K562 (cell line): Measurements from ENCODE around the gene PARD3B. TPM values are rescaled to one million over a fixed set of nuclear protein-coding genes. Genes with fewer than 3 reads are reported as not detected.

Experiments used
- ATAC-seq: fragments of 200-7000 bp; cut with Tn5 transposase; 3 replicates; pipeline ENCODE4 v1.9.1; 2020; ENCODE audit warnings: moderate library complexity
- BruUV-seq: library from RNA; stranded (reverse); fragments of 400-500 nt; replicated peaks from 2 replicates; lab custom pipeline; 2021; lab: Mats Ljungman, UMichigan
- CTCF ChIA-PET: fragments of 300-600 bp; formaldehyde crosslinking; extraction: SDS; loops from one replicate; lab custom pipeline; 2021; ENCODE audit warnings: low intra/inter-chr PET ratio; lab: Yijun Ruan, JAX
- POLR2A ChIA-PET: fragments of 300-600, 350-650 bp; sonication (Branson Sonifier 250); formaldehyde crosslinking; extraction: SDS; loops from one replicate; lab custom pipeline; 2021; ENCODE audit warnings: antibody characterized with exemption, inconsistent platforms; lab: Yijun Ruan, JAX
- DNase-seq, 4 experiments: peaks; one replicate each; pipeline versions ENCODE4 v3.0.0 to v3.0.0-alpha.2; 2011 to 2018; ENCODE audit warnings: low spot score in 3 of 4, mixed read lengths in 3 of 4; ENCODE audit errors: extremely low read depth in 1 of 4
- FAIRE-seq: peaks from 2 replicates; lab custom pipeline; 2011; peaks lifted over from hg19 to GRCh38; lab: Jason Lieb, UNC
- H2AFZ ChIP-seq: 2 replicates; pipeline ENCODE4 v1.6.0; 2011; ENCODE audit warnings: low read depth, low read length, control low read depth, inconsistent platforms
- H3K27ac ChIP-seq: fragments of 200-600 bp; 3 replicates; pipeline ENCODE4 v1.8.0; 2011; ENCODE audit warnings: low read depth, mild to moderate bottlenecking, control low read depth, inconsistent platforms, low read length, moderate library complexity, mixed read lengths; ENCODE audit errors: extremely low read depth
- H3K27me3 ChIP-seq, 2 experiments: fragments of 300-600 bp in 1 of 2; 2 replicates in 1 of 2; 3 replicates in 1 of 2; pipeline versions ENCODE4 v1.6.0 to v1.8.0; 2011; ENCODE audit warnings: inconsistent platforms in 2 of 2, low read length in 2 of 2, mild to moderate bottlenecking in 1 of 2, mixed read lengths in 1 of 2, moderate library complexity in 1 of 2; ENCODE audit not compliant: control insufficient read depth in 2 of 2, insufficient read depth in 2 of 2
- H3K36me3 ChIP-seq: fragments of 300-600 bp; 3 replicates; pipeline ENCODE4 v1.8.0; 2011; ENCODE audit warnings: mild to moderate bottlenecking, low read length, inconsistent platforms; ENCODE audit not compliant: control insufficient read depth, insufficient read depth
- H3K4me1 ChIP-seq, 2 experiments: fragments of 200-600 bp in 1 of 2; replicated peaks in 1 of 2; 2 replicates in 1 of 2; 3 replicates in 1 of 2; pipeline versions ENCODE4 v1.5.1 to v1.8.0; 2011; ENCODE audit warnings: inconsistent platforms in 2 of 2, low read length in 2 of 2, mild to moderate bottlenecking in 1 of 2, mixed read lengths in 1 of 2, moderate library complexity in 1 of 2; ENCODE audit not compliant: control insufficient read depth in 2 of 2, insufficient read depth in 2 of 2
- H3K4me2 ChIP-seq: 2 replicates; pipeline ENCODE4 v1.6.1; 2011; ENCODE audit warnings: low read length, control low read depth, inconsistent platforms, mixed read lengths; ENCODE audit not compliant: insufficient read depth
- H3K4me3 ChIP-seq: fragments of 200-600 bp; sonication (generic), shearing (Covaris generic); 2 replicates; pipeline ENCODE4 v1.5.1; 2016; ENCODE audit warnings: control low read depth, inconsistent platforms
- H3K79me2 ChIP-seq: fragments of 200-600 bp; 3 replicates; pipeline ENCODE4 v1.8.0; 2011; ENCODE audit warnings: low read length, inconsistent platforms; ENCODE audit not compliant: control insufficient read depth, insufficient read depth
- H3K9ac ChIP-seq, 2 experiments: 2 replicates each; pipeline versions ENCODE4 v1.6.0 to v1.6.1; 2011; ENCODE audit warnings: low read depth in 2 of 2, low read length in 2 of 2, control low read depth in 1 of 2, inconsistent platforms in 1 of 2, mild to moderate bottlenecking in 1 of 2, mixed read lengths in 1 of 2; ENCODE audit not compliant: insufficient read depth in 1 of 2
- H3K9me1 ChIP-seq: one replicate; pipeline ENCODE4 v1.6.0; 2011; ENCODE audit warnings: inconsistent platforms, mild to moderate bottlenecking, low read length, moderate library complexity; ENCODE audit not compliant: control insufficient read depth, insufficient read depth
- H3K9me3 ChIP-seq: replicated peaks from 2 replicates; pipeline ENCODE4 v1.5.1; 2011; ENCODE audit warnings: low read depth, low read length, inconsistent platforms; ENCODE audit not compliant: control insufficient read depth, insufficient read depth
- H4K20me1 ChIP-seq: replicated peaks from 2 replicates; pipeline ENCODE4 v1.6.1; 2011; ENCODE audit warnings: low read length, inconsistent platforms, mixed read lengths; ENCODE audit not compliant: control insufficient read depth, insufficient read depth
- BACH1 ChIP-seq: fragments of 200-800 bp; sonication (Bioruptor generic); IDR thresholded peaks from 2 replicates; pipeline ENCODE4 v1.6.1; 2016; ENCODE audit warnings: missing genetic modification characterization, missing compliant biosample characterization
- CSDE1 ChIP-seq, 2 experiments: fragments of 450-650 bp; IDR thresholded peaks; 2 replicates each; pipeline ENCODE4 v1.6.1; 2016; ENCODE audit warnings: mild to moderate bottlenecking in 1 of 2
- FOXJ2 ChIP-seq: fragments of 200-800 bp; sonication (Bioruptor generic); IDR thresholded peaks from 2 replicates; pipeline ENCODE4 v1.6.1; 2016; ENCODE audit warnings: missing genetic modification characterization, missing compliant biosample characterization
- KLF10 ChIP-seq: fragments of 250-450 bp; sonication (Bioruptor Pico); IDR thresholded peaks from 2 replicates; pipeline ENCODE4 v1.6.1; 2021; ENCODE audit warnings: matching md5 sums
- LEF1 ChIP-seq: fragments of 450-650 bp; IDR thresholded peaks from 2 replicates; pipeline ENCODE4 v1.6.1; 2016; ENCODE audit warnings: mild to moderate bottlenecking
- NFRKB ChIP-seq: fragments of 450-650 bp; IDR thresholded peaks from 2 replicates; pipeline ENCODE4 v1.6.1; 2016; ENCODE audit warnings: low read depth
- STAG1 ChIP-seq: sonication (generic); formaldehyde crosslinking; IDR thresholded peaks from 2 replicates; pipeline ENCODE4 v1.5.0; 2020; ENCODE audit warnings: missing genetic modification reagents, borderline replicate concordance
- TAL1 ChIP-seq: fragments of 450-650 bp; IDR thresholded peaks from 2 replicates; pipeline ENCODE4 v1.6.1; 2016; ENCODE audit warnings: mild to moderate bottlenecking
- THRAP3 ChIP-seq: fragments of 450-650 bp; IDR thresholded peaks from 2 replicates; pipeline ENCODE4 v1.6.1; 2016; ENCODE audit warnings: mild to moderate bottlenecking, inconsistent platforms, borderline replicate concordance
- TOE1 ChIP-seq, 2 experiments: fragments of 450-650 bp in 1 of 2; sonication (generic) in 1 of 2; formaldehyde crosslinking in 1 of 2; IDR thresholded peaks; 2 replicates each; pipeline versions ENCODE4 v1.7.1 to v1.8.0; 2016 to 2022; ENCODE audit warnings: borderline replicate concordance in 2 of 2, mild to moderate bottlenecking in 2 of 2, antibody characterized with exemption in 1 of 2, inconsistent platforms in 1 of 2, low read depth in 1 of 2, missing genetic modification reagents in 1 of 2, moderate library complexity in 1 of 2
- ZHX1 ChIP-seq: fragments of 150-350 bp; conservative IDR thresholded peaks from 2 replicates; pipeline ENCODE4 v1.6.1; 2014; ENCODE audit warnings: low read length
- ZNF143 ChIP-seq: sonication (generic); formaldehyde crosslinking; IDR thresholded peaks from 2 replicates; pipeline ENCODE4 v1.9.0; 2022; ENCODE audit warnings: mild to moderate bottlenecking, missing genetic modification reagents
- ZNF146 ChIP-seq: IDR thresholded peaks from one replicate; pipeline ENCODE4 v1.6.1; 2018; ENCODE audit warnings: missing compliant biosample characterization; ENCODE audit not compliant: unreplicated experiment
- ZNF232 ChIP-seq: sonication (generic); formaldehyde crosslinking; IDR thresholded peaks from 2 replicates; pipeline ENCODE4 v1.8.0; 2022; ENCODE audit warnings: mild to moderate bottlenecking, missing genetic modification reagents
- ZNF398 ChIP-seq: fragments of 250-450 bp; sonication (Bioruptor Pico); IDR thresholded peaks from 2 replicates; pipeline ENCODE4 v1.8.0; 2021; ENCODE audit warnings: moderate library complexity, mild to moderate bottlenecking, inconsistent platforms
- ZNF41 ChIP-seq: fragments of 250-450 bp; sonication (Bioruptor Pico); conservative IDR thresholded peaks from 2 replicates; pipeline ENCODE4 v1.4.0; 2020; ENCODE audit warnings: mild to moderate bottlenecking
- ZNF512 ChIP-seq: IDR thresholded peaks from 2 replicates; pipeline ENCODE4 v1.6.1; 2016; ENCODE audit warnings: missing genetic modification characterization, missing compliant biosample characterization
- ZNF785 ChIP-seq: fragments of 250-450 bp; sonication (Bioruptor Pico); IDR thresholded peaks from 2 replicates; pipeline ENCODE4 v1.4.0; 2020; ENCODE audit warnings: mild to moderate bottlenecking
- WGBS: fragments of 100-300 bp; shearing (Covaris generic); methylation state at CpG from one replicate; pipeline ENCODE4 v1.1.6; 2016; ENCODE audit warnings: low coverage, mixed read lengths; ENCODE audit not compliant: insufficient coverage; ENCODE audit errors: missing lambda C conversion rate; 5-methylcytosine and 5-hydroxymethylcytosine counted together
- in situ Hi-C: fragments of 300-500 bp; cut with MboI; formaldehyde crosslinking; loops from 4 replicates; pipeline ENCODE4 v1.15.0; 2018; ENCODE audit warnings: inconsistent platforms, mixed read lengths
- intact Hi-C: fragments of 100-400 bp; cut with micrococcal nuclease; formaldehyde crosslinking; loops from 2 replicates; pipeline ENCODE4 v1.14.2; 2022
- polyA plus RNA-seq, 8 experiments: library from polyadenylated mRNA; depleted of rRNA in 4 of 8; stranded (reverse) in 5 of 8; unstranded in 3 of 8; fragments of >200 nt; fragmentation: Nextera tagmentation in 2 of 8; fragmentation: Illumina TruSeq in 1 of 8; extraction: Ambion mirVana in 2 of 8; extraction: Trizol in 1 of 8; gene quantifications; 2 replicates each; pipeline versions ENCODE4 v1.2.1 to v1.2.3, GENCODE V29; 2011 to 2014; ENCODE audit warnings: inconsistent platforms in 1 of 8, missing spikeins in 1 of 8
- total RNA-seq, 7 experiments: library from RNA; depleted of rRNA in 6 of 7; stranded (reverse); fragments of >200 nt in 6 of 7; fragmentation: Illumina TruSeq in 2 of 7; extraction: Trizol in 2 of 7; gene quantifications; 2 replicates each; pipeline versions ENCODE4 v1.2.1 to v1.2.3, GENCODE V29; 2011 to 2021; ENCODE audit warnings: low replicate concordance in 1 of 7

Gene PARD3B
- total and polyA plus RNA-seq, 9 of the 15 experiments (the other 6 are each of a cell fraction or from before 2014, with no cell fraction given), result 0.15 to 3.0 (median 1.1) TPM

GRCh38 chr2:205496370-205496769 lies 951.1 kb downstream of the PARD3B start (continued):
- TF ChIP-seq KLF10 (no peak), ZNF41 (CRISPR knock-in tag) (no peak), ZNF512 (tag) (no peak)
- TF ChIP-seq, all 486 proteins: peak for 0

- H3K27me3 ChIP-seq, result no peaks in the 10 kb centered on the region
- intact Hi-C loops, result no loop called here
- in situ Hi-C loops, result no loop called here
- H3K79me2 ChIP-seq, result no peaks in the 10 kb centered on the region
- ChIA-PET CTCF (no interaction called here), POLR2A (no interaction called here)
- no peak for ATAC-seq
- no peaks in the 10 kb centered on the region for H3K4me1 ChIP-seq
- BruUV-seq, result no TSS peak
- H3K9me3 ChIP-seq, result no peaks in the 10 kb centered on the region
- H3K4me3 ChIP-seq, result no peak overlapping the region
- WGBS, result 3% methylated on average over 6 of the region's 6 CpGs
- no peak overlapping the region for H3K27ac ChIP-seq
- H2AFZ ChIP-seq, result no peak overlapping the region
- H3K4me2 ChIP-seq, result no peak overlapping the region
- no peaks in the 10 kb centered on the region for H3K9me1 ChIP-seq
- H3K36me3 ChIP-seq, result no peaks in the 10 kb centered on the region
- no peaks in the 10 kb centered on the region for H4K20me1 ChIP-seq
- FAIRE-seq, result no peak
- TF ChIP-seq NFRKB (no peak), ZHX1 (no peak), ZNF398 (CRISPR knock-in tag) (no peak), THRAP3 (no peak), LEF1 (no peak), ZNF232 (no peak), ZNF785 (CRISPR knock-in tag) (no peak), STAG1 (no peak), TOE1 (IDR thresholded peaks at IDR 0.05; ENCODE audit: borderline replicate concordance) (no peak), TOE1 (CRISPR knock-in tag; IDR thresholded peaks at IDR 0.05; ENCODE audit: borderline replicate concordance, low read depth) (no peak), BACH1 (no peak), ZNF146 (CRISPR knock-in tag) (no peak), ZNF143 (CRISPR knock-in tag) (no peak), FOXJ2 (tag) (no peak), TAL1 (no peak), CSDE1 (IDR thresholded peaks at IDR 0.05) (no peak)
- TF ChIP-seq, all 486 proteins: peak for 0
- no peak for DNase-seq
- no peak overlapping the region for H3K9ac ChIP-seq
Measured at GRCh38 chr2:205496772-205497171, 951.5 kb downstream of the PARD3B start.
